ENCODE data around the gene CACNA2D2.
"Not testable (repeated sequence)": the region's sequence is repeated elsewhere in the genome, so short reads cannot be mapped to it uniquely, and the experiment has no call there.

Gene CACNA2D2

GRCh38 chr3:50525987-50526386, 22.6 kb upstream of the CACNA2D2 start:
- DNase-seq = peak; percentile 42

- DNase-seq = no peak
These were observed 21.9 kb upstream of the CACNA2D2 start for GRCh38 chr3:50525191-50525910.

GRCh38 chr3:50524746-50525145, 21.3 kb upstream of the CACNA2D2 start:
- no peak for DNase-seq

- DNase-seq = no peak
These were observed 19.9 kb upstream of the CACNA2D2 start for GRCh38 chr3:50523279-50523811.

GRCh38 chr3:50521572-50521971, 18.1 kb upstream of the CACNA2D2 start:
- no peak for DNase-seq

- DNase-seq = no peak
These were observed 17.4 kb upstream of the CACNA2D2 start for GRCh38 chr3:50520849-50521248.

GRCh38 chr3:50519471-50520089, 16.1 kb upstream of the CACNA2D2 start:
- DNase-seq = peak; percentile 73

- DNase-seq = no peak
These were observed 15.0 kb upstream of the CACNA2D2 start for GRCh38 chr3:50518436-50518835.

GRCh38 chr3:50517721-50518206, 14.3 kb upstream of the CACNA2D2 start:
- DNase-seq = no peak

- no peak for DNase-seq
These were observed 13.0 kb upstream of the CACNA2D2 start for GRCh38 chr3:50516440-50516871.

GRCh38 chr3:50515565-50516439, 12.4 kb upstream of the CACNA2D2 start:
- no peak for DNase-seq

- DNase-seq = not testable (repeated sequence)
These were observed 9.5 kb upstream of the CACNA2D2 start for GRCh38 chr3:50512908-50513307.

- no peak for DNase-seq
These were observed 8.7 kb upstream of the CACNA2D2 start for GRCh38 chr3:50512131-50512530.

- no peak for DNase-seq
These were observed 6.9 kb upstream of the CACNA2D2 start for GRCh38 chr3:50510325-50510724.

- DNase-seq = no peak
These were observed 6.3 kb upstream of the CACNA2D2 start for GRCh38 chr3:50509715-50510114.

GRCh38 chr3:50508821-50509220, 5.4 kb upstream of the CACNA2D2 start:
- no peak for DNase-seq

GRCh38 chr3:50506169-50506568, 2.7 kb upstream of the CACNA2D2 start:
- DNase-seq = no peak

- no peak for DNase-seq
These were observed 1.2 kb upstream of the CACNA2D2 start for GRCh38 chr3:50504681-50505080.

GRCh38 chr3:50502584-50503423, 630 bp downstream of the CACNA2D2 start:
- no peak for DNase-seq

- DNase-seq = no peak
These were observed 1.2 kb downstream of the CACNA2D2 start for GRCh38 chr3:50502225-50502583.

- DNase-seq = no peak
These were observed 7.6 kb downstream of the CACNA2D2 start for GRCh38 chr3:50495609-50496423.

Measured in CD4-positive, alpha-beta T cell treated with Interleukin-12 subunit alpha and Interleukin-12 subunit beta, for 1 hour (primary cell).